WERI-Rb-1 (cell line): ENCODE data around the gene FOXO6.

Source experiments
- DNase-seq: peaks from one replicate; pipeline ENCODE4 v3.0.0-alpha.2; 2020
- H3K27ac ChIP-seq: fragments of 250-450 bp; sonication (Bioruptor Pico); 2 replicates; pipeline ENCODE4 v1.5.1; 2020; ENCODE audit warnings: mild to moderate bottlenecking, moderate library complexity
- H3K27me3 ChIP-seq: fragments of 250-450 bp; sonication (Bioruptor Pico); 2 replicates; pipeline ENCODE4 v1.5.1; 2021; ENCODE audit warnings: mild to moderate bottlenecking, low read depth, moderate library complexity; ENCODE audit not compliant: insufficient read depth, severe bottlenecking
- H3K36me3 ChIP-seq: fragments of 250-450 bp; sonication (Bioruptor Pico); 2 replicates; pipeline ENCODE4 v1.5.1; 2020; ENCODE audit warnings: mild to moderate bottlenecking, moderate library complexity
- H3K4me3 ChIP-seq: 2 replicates; pipeline ENCODE4 v1.5.1; 2011; ENCODE audit warnings: low read depth, mild to moderate bottlenecking, control low read depth, low read length
- H3K9me3 ChIP-seq: fragments of 250-450 bp; sonication (Bioruptor Pico); 2 replicates; pipeline ENCODE4 v1.5.1; 2021; ENCODE audit warnings: mild to moderate bottlenecking, moderate library complexity; ENCODE audit not compliant: severe bottlenecking
- CTCF ChIP-seq: IDR thresholded peaks from 2 replicates; pipeline ENCODE4 v1.5.1; 2011; ENCODE audit warnings: low read depth, mild to moderate bottlenecking, control low read depth, inconsistent platforms, low read length

Gene FOXO6

GRCh38 chr1:41414296-41414695, 53.1 kb downstream of the FOXO6 start:
- Histone ChIP-seq H3K27me3 (peaks cover 4% of the 10 kb centered on the region), H3K4me3 (no peak overlapping the region), H3K9me3 (no peaks in the 10 kb centered on the region), H3K36me3 (no peaks in the 10 kb centered on the region), H3K27ac (no peak overlapping the region)
- TF ChIP-seq CTCF, result no peak
- DNase-seq, result no peak

DNA sequence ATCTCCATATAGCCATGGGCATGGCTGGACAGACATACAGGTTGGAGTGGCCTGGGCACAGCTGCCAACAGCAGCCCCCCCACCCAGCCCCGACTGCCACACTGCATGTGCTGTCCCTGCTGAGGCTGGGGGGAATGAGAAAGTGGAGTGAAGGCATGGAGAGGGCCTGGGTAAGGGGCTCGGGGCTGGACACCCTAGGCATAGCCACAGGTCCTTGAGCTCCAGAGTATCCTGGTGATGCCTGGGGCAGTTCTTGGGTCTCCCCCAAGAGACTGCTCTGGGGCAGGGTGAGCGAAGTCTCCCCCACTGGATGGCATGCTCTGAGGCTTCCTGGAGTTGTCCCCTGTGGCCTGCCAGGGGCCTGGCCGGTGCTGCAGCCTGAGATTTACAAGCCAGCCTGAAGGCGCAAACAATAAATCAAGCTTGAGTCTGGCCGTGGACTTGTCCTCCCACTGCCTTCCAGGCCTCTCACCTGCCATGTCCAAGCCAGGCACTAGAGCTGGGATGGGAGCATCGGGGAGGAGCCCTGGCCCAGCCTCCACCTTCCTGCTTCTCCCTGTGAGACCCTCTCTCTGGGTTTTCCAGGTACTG, 53.6 kb downstream of the FOXO6 start:
- no peak overlapping the region for H3K27ac ChIP-seq
- H3K36me3 ChIP-seq, result no peaks in the 10 kb centered on the region
- no peaks in the 10 kb centered on the region for H3K9me3 ChIP-seq
- H3K27me3 ChIP-seq, result no peaks in the 10 kb centered on the region
- no peak overlapping the region for H3K4me3 ChIP-seq
- DNase-seq, result peak; percentile 56
- no peak for TF ChIP-seq CTCF

DNA sequence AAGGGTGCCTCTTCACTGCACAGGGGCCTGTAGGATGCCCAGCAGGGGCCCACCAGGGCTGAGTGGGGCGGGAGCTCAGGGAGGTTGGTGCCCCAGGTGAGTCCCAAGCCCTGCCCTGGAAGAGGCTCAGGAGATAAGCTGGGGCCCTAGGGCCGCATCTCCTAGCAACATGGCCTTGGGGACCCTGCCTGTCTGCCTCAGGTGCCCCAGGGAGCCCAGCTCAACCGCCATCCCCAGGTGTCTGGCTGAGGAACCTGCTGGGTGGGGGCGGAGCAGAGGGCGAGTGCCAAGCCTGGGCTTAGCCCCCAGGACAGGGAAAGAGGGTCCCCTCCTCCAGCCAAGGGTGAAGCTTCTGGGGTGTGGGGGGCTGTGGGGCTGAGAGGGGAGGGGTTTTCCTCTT, 54.8 kb downstream of the FOXO6 start:
- H3K36me3 ChIP-seq, result no peaks in the 10 kb centered on the region

DNA sequence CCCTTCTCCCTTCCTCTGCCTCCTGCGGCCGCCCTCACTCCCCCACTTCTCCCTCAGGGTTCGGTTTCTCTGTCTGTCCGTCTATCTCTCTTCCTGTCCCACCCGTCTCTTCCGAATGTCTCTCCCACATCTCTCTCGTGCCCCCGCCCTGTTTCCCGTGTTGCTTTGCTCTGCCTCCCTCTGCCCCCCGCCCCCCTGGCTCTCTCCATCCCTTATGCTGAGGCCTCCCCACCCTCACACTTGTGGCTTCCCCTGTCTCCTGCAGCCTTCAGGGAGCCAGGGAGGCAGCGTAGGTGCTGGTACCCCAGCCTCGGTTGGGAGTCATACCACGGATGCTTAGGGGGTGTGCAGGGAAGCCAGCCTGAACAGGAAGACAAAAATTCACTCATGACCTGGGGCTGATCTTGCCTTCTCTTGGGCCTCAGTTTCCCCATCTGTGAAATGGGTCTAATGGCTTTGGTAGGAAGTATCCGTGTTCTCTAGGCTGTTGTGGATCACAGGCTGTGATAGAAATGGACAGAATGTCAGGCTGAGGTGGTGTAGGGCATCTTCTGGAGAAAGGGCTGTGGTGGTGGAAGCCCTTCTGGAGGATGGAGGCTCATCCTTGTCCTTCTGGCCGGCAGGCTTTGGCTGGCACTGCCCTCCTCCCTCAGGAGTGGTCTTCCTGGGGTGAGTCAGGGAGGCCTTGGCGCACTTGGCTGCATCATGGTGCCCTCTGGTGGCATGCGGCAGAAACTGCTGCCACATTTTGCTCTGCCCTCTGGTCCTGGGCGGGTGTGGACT, 55.5 kb downstream of the FOXO6 start:
- no peaks in the 10 kb centered on the region for H3K36me3 ChIP-seq
- H3K27me3 ChIP-seq, result no peaks in the 10 kb centered on the region
- no peak overlapping the region for H3K27ac ChIP-seq
- TF ChIP-seq CTCF, result peak; percentile 97
- no peaks in the 10 kb centered on the region for H3K9me3 ChIP-seq
- H3K4me3 ChIP-seq, result no peak overlapping the region
- DNase-seq, result peak; percentile 79

More for the DNA sequence above, 54.8 kb downstream of the FOXO6 start:
- no peak for DNase-seq
- H3K27me3 ChIP-seq, result no peaks in the 10 kb centered on the region
- H3K27ac ChIP-seq, result peak overlapping the region; percentile 14; the same call in 1 of the 2 replicates
- TF ChIP-seq CTCF, result no peak
- H3K9me3 ChIP-seq, result no peaks in the 10 kb centered on the region
- no peak overlapping the region for H3K4me3 ChIP-seq

DNA sequence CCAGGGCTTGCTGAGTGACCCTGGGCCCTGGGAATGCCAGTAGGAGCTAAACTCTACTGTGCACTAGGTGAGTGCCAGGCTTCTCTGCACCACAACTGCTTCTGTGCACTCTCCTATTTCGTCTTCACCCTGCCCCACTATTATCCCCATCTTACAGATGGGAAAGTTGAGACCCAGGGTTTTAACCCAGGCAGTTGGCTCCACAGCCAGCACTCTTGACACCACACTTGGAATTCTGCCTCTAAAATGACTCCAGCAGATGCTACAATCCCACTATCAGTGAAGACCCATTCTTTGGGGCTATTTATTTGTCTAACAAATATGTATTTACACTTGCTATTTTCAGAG, 56.1 kb downstream of the FOXO6 start:
- no peak for DNase-seq
- Histone ChIP-seq H3K4me3 (no peak overlapping the region), H3K27me3 (no peaks in the 10 kb centered on the region), H3K27ac (no peak overlapping the region), H3K36me3 (no peaks in the 10 kb centered on the region), H3K9me3 (no peaks in the 10 kb centered on the region)
- no peak for TF ChIP-seq CTCF
